Measurements from ENCODE around the gene FBXO28. TPM values are rescaled to one million over a fixed set of nuclear protein-coding genes. Genes with fewer than 3 reads are reported as not detected.

Gene FBXO28
- total RNA-seq, 3 donors from 2014 or later, result 23.9 to 50.5 (median 26.2) TPM

- no peaks in the 10 kb centered on the region for H3K9me3 ChIP-seq
- DNase-seq (ENCODE audit: low spot score in 2 of 2), result no peak
- H3K27ac ChIP-seq, result no peak overlapping the region
- H3K27me3 ChIP-seq, result no peaks in the 10 kb centered on the region
- no peaks in the 10 kb centered on the region for H3K36me3 ChIP-seq
- intact Hi-C loops (cut with DNase I; ENCODE audit: low total_unique reads), result no loop called here
- no peaks in the 10 kb centered on the region for H3K4me1 ChIP-seq
- no peak for TF ChIP-seq POLR2A (IDR thresholded peaks at IDR 0.05)
- no peak for TF ChIP-seq CTCF (IDR thresholded peaks at IDR 0.05)
- TF ChIP-seq POLR2AphosphoS5 (IDR thresholded peaks at IDR 0.05), result no peak
- H3K4me3 ChIP-seq, result peak overlapping the region in 2 of 3 donors; percentile 23 to 53
These were observed 61.7 kb downstream of the FBXO28 start for GRCh38 chr1:224175617-224176016.

GRCh38 chr1:224177356-224177999 lies 63.6 kb downstream of the FBXO28 start:
- H3K4me3 ChIP-seq, result no peak overlapping the region
- no peak overlapping the region for H3K27ac ChIP-seq
- DNase-seq (ENCODE audit: low spot score in 2 of 2), result no peak
- no peaks in the 10 kb centered on the region for H3K9me3 ChIP-seq
- H3K27me3 ChIP-seq, result no peaks in the 10 kb centered on the region
- H3K4me1 ChIP-seq, result no peaks in the 10 kb centered on the region
- TF ChIP-seq POLR2A (IDR thresholded peaks at IDR 0.05) (no peak), POLR2AphosphoS5 (IDR thresholded peaks at IDR 0.05) (no peak), CTCF (IDR thresholded peaks at IDR 0.05) (no peak)
- no peaks in the 10 kb centered on the region for H3K36me3 ChIP-seq
- intact Hi-C loops (cut with DNase I; ENCODE audit: low total_unique reads), result no loop called here

GRCh38 chr1:224178894-224179293 lies 65.0 kb downstream of the FBXO28 start:
- Histone ChIP-seq H3K9me3 (no peaks in the 10 kb centered on the region), H3K27me3 (no peaks in the 10 kb centered on the region), H3K36me3 (no peaks in the 10 kb centered on the region), H3K4me3 (no peak overlapping the region), H3K27ac (no peak overlapping the region), H3K4me1 (no peaks in the 10 kb centered on the region)
- no peak for DNase-seq (ENCODE audit: low spot score in 2 of 2)
- TF ChIP-seq POLR2A (IDR thresholded peaks at IDR 0.05) (no peak), CTCF (IDR thresholded peaks at IDR 0.05) (no peak), POLR2AphosphoS5 (IDR thresholded peaks at IDR 0.05) (no peak)
- intact Hi-C loops (cut with DNase I; ENCODE audit: low total_unique reads), result no loop called here

- no peak for DNase-seq (ENCODE audit: low spot score in 2 of 2)
- intact Hi-C loops (cut with DNase I; ENCODE audit: low total_unique reads), result no loop called here
- no peaks in the 10 kb centered on the region for H3K27me3 ChIP-seq
These were observed 67.0 kb downstream of the FBXO28 start for GRCh38 chr1:224180783-224181452.

More at GRCh38 chr1:224180783-224181452, 67.0 kb downstream of the FBXO28 start:
- no peak overlapping the region for H3K4me3 ChIP-seq
- H3K4me1 ChIP-seq, result no peaks in the 10 kb centered on the region
- H3K9me3 ChIP-seq, result no peaks in the 10 kb centered on the region
- no peaks in the 10 kb centered on the region for H3K36me3 ChIP-seq
- no peak for TF ChIP-seq POLR2A (IDR thresholded peaks at IDR 0.05)
- no peak for TF ChIP-seq CTCF (IDR thresholded peaks at IDR 0.05)
- TF ChIP-seq POLR2AphosphoS5 (IDR thresholded peaks at IDR 0.05), result no peak
- peak overlapping the region; percentile 14 to 94 for H3K27ac ChIP-seq

Measured in breast epithelium (tissue), 4 donors.